ACC112 (cell line): ENCODE measurements around the gene VGLL4.

ENCODE experiments used
- H2AFZ ChIP-seq: fragments of 200-600 bp; sonication (generic); one replicate; pipeline ENCODE4 v1.6.0; 2017; ENCODE audit warnings: antibody characterized with exemption, low read length; ENCODE audit not compliant: unreplicated experiment
- H3K27ac ChIP-seq: fragments of 200-600 bp; sonication (generic); 2 replicates; pipeline ENCODE4 v1.5.1; 2014; ENCODE audit warnings: low read depth, mild to moderate bottlenecking, antibody characterized with exemption, low read length, moderate library complexity
- H3K27me3 ChIP-seq: fragments of 200-600 bp; sonication (generic); 2 replicates; pipeline ENCODE4 v1.6.1; 2014; ENCODE audit warnings: mild to moderate bottlenecking, antibody characterized with exemption, low read length, moderate library complexity, mixed read lengths; ENCODE audit not compliant: insufficient read depth
- H3K36me3 ChIP-seq: fragments of 200-600 bp; sonication (generic); 2 replicates; pipeline ENCODE4 v1.6.1; 2016; ENCODE audit warnings: mild to moderate bottlenecking, antibody characterized with exemption, low read length, moderate library complexity, mixed read lengths; ENCODE audit not compliant: insufficient read depth
- H3K4me1 ChIP-seq: fragments of 200-600 bp; sonication (generic); one replicate; pipeline ENCODE4 v1.6.1; 2016; ENCODE audit warnings: low read length, mixed read lengths; ENCODE audit not compliant: insufficient read depth, unreplicated experiment, control insufficient read depth
- H3K4me3 ChIP-seq: fragments of 200-600 bp; sonication (generic); 2 replicates; pipeline ENCODE4 v1.5.1; 2014; ENCODE audit warnings: mild to moderate bottlenecking, low read depth, low read length
- H3K79me2 ChIP-seq: fragments of 200-600 bp; sonication (generic); one replicate; pipeline ENCODE4 v1.6.0; 2016; ENCODE audit warnings: low read length; ENCODE audit not compliant: control insufficient read depth, unreplicated experiment, insufficient read depth

The VGLL4 gene

DNA sequence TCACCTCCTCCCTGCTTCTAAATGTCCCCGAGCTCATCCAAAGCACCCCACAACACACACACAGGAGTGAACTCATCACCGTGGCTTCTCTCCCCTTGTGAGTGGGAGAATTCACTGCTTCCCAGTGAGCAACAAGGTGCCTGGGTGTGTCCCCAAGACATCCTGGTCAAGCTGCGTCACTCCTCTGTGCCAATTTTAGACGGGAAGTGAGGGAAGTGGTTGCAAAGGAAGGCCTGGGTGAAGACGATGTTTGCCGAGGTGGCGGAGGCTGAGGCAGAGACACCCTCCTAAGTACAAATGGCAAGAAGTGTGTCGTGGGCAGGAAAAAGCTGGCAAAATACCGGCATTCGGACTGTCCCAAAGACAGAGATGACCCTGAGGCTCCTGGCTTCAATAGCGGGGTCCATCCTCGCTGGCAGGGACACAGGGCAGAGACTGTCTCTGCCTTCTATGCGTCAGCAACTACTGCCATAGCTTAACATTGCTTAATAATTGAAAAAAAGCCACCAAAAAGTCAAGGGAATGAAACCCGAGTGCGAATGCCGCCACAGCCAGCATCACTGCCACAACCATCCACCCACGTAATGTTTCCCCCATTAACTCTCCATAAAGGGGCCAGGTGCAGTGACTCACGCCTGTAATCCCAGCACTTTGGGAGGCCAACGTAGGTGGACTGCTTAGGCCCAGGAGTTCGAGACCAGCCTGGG lies 72.8 kb downstream of the VGLL4 start:
- H3K27me3 ChIP-seq: no peaks in the 10 kb centered on the region
- H3K4me1 ChIP-seq: peaks cover 38% of the 10 kb centered on the region
- peaks cover 14% of the 10 kb centered on the region; the same call in 1 of the 2 replicates for H3K36me3 ChIP-seq
- H3K4me3 ChIP-seq: no peak overlapping the region
- H2AFZ ChIP-seq: no peak overlapping the region
- H3K27ac ChIP-seq: peak overlapping the region; percentile 98
- peaks cover 68% of the 10 kb centered on the region for H3K79me2 ChIP-seq

DNA sequence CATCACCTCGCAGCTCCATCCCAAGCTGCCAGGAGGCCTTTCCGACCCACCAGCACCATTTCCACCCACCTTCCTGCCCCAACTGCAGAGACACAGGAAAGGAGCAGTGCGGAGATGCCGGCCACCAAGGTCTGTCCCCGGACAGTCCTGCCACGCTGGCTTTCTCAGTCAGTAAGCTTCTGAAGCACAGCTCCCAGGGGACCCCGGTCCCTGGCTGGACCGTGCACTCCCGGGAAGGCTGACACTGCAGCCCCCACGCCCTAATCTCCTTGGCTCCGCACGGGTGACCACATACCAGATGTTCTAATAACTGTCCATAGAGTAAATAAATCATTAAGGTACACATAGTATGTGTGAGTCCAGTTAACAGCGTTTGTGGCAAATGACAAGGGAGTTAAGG lies 73.5 kb downstream of the VGLL4 start:
- Histone ChIP-seq H3K79me2 (peaks cover 68% of the 10 kb centered on the region), H3K36me3 (peaks cover 18% of the 10 kb centered on the region; the same call in 1 of the 2 replicates)

DNA sequence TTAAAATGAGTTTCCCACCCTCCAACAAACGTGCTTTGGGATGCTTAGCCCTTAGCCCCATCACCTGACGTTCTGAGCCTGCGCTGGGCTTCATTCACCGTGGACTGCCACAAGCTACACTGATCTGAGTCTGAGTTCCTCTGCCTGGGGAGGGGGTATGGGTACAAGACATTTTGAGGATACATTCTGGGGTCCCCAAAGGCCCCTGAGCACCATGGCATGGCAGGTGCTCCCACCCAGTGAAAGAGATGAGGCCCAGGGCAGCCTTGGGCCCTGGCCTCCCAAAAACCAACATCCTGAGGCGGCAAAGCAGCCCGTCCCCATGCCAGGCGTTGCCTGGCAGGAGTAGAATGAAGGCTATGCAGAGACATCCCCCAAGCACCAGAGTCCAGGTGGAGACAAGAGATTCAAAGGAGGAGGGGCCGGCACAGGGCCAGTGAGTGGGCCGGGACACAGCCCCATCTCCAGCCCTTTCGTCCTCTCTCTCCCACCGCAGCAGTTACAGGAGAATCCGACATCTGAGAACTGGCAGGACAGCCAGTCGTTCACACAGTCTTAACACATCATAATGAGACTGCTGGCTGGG lies 74.5 kb downstream of the VGLL4 start:
- peaks cover 18% of the 10 kb centered on the region; the same call in 1 of the 2 replicates for H3K36me3 ChIP-seq
- no peak overlapping the region for H2AFZ ChIP-seq
- H3K4me3 ChIP-seq: peak overlapping the region; percentile 59
- peak overlapping the region; percentile 98 for H3K27ac ChIP-seq
- peaks cover 70% of the 10 kb centered on the region for H3K79me2 ChIP-seq
- peaks cover 38% of the 10 kb centered on the region for H3K4me1 ChIP-seq
- H3K27me3 ChIP-seq: no peaks in the 10 kb centered on the region

More for the DNA sequence above, 73.5 kb downstream of the VGLL4 start:
- Histone ChIP-seq H3K27ac (peak overlapping the region; percentile 98), H3K4me3 (no peak overlapping the region), H2AFZ (no peak overlapping the region), H3K27me3 (no peaks in the 10 kb centered on the region), H3K4me1 (peaks cover 38% of the 10 kb centered on the region)

DNA sequence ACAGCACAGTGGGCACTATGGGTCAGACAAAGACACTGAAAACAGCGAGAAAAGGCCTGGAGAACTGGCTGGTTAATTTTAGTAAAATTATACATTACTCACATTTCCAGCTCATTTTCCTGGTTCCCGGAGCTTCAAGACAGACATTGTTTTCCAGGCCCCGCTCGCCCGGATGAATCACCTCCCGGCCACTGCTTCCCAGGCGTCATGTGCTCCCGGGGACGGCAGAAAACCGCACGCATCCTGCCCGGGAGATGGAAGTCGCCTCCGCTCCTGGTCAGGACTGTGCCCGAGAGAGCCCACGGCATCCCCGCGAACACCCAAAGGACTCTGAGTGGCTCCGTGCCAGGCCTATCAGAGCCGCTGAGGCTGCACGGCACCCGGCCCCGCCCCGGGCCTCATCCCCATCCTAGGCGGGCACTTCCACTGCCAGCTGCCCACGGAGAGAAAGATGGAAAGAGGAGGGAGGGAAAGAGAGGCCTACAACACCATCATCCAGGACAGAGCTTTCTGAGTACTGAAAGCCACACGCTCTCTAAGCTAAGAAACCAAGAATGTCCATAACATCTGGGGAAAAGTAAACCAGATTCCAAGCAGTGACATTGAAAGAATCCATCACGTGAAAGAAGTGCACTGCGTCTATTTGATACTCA lies 75.1 kb downstream of the VGLL4 start:
- H3K27ac ChIP-seq: peak overlapping the region; percentile 98
- peaks cover 18% of the 10 kb centered on the region; the same call in 1 of the 2 replicates for H3K36me3 ChIP-seq
- H2AFZ ChIP-seq: no peak overlapping the region
- H3K4me3 ChIP-seq: peak overlapping the region; percentile 59
- peaks cover 64% of the 10 kb centered on the region for H3K79me2 ChIP-seq
- no peaks in the 10 kb centered on the region for H3K27me3 ChIP-seq
- H3K4me1 ChIP-seq: peaks cover 38% of the 10 kb centered on the region

DNA sequence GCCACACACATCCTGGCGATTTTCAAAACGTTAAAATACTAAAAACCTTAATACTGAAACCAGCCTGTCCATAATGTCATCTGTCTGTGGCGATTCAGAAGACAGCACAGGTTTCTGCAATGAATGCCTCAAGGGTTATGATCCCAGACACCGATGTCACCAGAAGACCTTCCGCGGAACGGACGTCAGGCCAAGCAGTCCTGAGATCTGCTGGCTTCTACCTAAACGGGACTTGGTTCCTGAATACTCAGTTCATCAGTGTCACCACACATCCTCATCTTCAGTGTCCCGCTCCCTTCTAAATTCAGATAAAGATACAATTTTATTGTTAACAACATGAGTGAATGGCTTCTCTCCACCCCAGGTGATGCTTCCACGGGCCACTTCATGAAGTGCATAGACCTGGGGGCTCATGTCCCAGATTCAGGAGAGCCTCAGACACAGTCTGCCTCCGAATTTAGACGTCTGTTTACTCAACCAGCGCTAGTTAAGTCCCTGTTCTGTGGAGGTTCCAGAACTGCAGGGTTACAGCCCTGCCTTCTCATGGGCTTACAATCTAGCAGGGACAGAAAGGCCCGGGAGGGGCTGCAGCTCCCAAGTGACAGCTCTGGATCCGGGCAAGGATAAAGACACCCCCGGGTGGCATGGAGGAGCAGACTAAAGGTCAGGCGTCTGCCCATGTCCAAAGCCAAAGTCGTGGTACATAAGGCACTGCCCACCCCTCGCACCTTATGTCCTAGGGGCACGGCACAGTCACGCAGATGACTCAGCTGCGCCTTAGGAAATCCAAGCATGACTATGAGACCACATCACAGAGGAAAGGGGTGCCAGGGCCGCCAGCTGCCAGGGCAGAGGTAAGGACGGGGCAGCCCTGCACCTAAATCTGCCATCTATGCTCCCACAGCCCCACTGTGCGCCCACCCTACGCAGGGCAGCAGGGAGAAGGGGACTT lies 75.9 kb downstream of the VGLL4 start:
- no peaks in the 10 kb centered on the region for H3K27me3 ChIP-seq
- H2AFZ ChIP-seq: no peak overlapping the region
- H3K27ac ChIP-seq: peak overlapping the region; percentile 98
- H3K79me2 ChIP-seq: peaks cover 69% of the 10 kb centered on the region
- H3K4me3 ChIP-seq: peak overlapping the region; percentile 59
- H3K36me3 ChIP-seq: peaks cover 18% of the 10 kb centered on the region; the same call in 1 of the 2 replicates
- H3K4me1 ChIP-seq: peaks cover 38% of the 10 kb centered on the region

DNA sequence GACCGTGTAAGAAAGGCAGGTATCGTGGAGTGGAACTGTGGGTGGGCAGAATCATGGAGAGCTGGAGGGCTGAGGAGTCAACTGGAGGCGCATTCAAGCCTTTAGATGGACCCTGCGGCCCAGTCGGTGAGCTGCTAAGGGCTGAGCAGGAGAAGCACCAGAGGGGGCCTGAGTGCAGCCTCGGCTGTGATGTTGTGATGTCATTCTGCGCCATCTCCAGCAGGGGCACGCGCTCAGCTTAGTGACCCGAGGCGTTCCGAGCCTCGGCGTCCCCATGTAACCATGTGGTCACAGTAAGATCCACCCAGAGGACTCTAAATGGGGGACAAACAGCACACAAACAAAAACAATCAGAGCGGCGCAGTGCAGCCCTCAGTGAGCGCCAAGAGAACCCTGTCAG lies 76.8 kb downstream of the VGLL4 start:
- Histone ChIP-seq H3K4me3 (no peak overlapping the region), H3K4me1 (peaks cover 38% of the 10 kb centered on the region), H2AFZ (no peak overlapping the region), H3K79me2 (peaks cover 65% of the 10 kb centered on the region), H3K27me3 (no peaks in the 10 kb centered on the region), H3K27ac (peak overlapping the region; percentile 98), H3K36me3 (peaks cover 18% of the 10 kb centered on the region; the same call in 1 of the 2 replicates)

DNA sequence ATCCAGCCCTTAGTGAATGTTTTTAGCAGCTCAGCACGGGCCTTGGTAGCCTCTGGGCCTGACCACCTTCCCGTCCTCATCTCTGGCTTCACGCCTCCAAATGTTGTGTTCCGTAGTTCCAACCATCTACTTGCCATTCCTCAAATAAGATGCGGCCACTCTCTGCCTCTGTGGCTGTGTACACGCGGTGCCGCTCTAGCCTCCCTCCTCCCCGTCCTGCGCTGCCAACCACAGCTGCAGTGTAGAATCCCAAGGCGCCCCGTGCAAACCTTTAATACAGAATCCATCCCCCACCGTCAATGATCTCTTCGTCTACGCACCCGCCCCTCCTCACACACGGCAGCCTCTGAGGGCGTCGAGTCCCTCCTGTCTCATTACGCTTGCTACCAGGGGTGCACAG lies 77.2 kb downstream of the VGLL4 start:
- H3K79me2 ChIP-seq: peaks cover 62% of the 10 kb centered on the region
- H3K27ac ChIP-seq: peak overlapping the region; percentile 98
- H3K36me3 ChIP-seq: peaks cover 18% of the 10 kb centered on the region; the same call in 1 of the 2 replicates
- H3K4me1 ChIP-seq: peaks cover 38% of the 10 kb centered on the region
- no peaks in the 10 kb centered on the region for H3K27me3 ChIP-seq
- H2AFZ ChIP-seq: no peak overlapping the region
- no peak overlapping the region for H3K4me3 ChIP-seq

DNA sequence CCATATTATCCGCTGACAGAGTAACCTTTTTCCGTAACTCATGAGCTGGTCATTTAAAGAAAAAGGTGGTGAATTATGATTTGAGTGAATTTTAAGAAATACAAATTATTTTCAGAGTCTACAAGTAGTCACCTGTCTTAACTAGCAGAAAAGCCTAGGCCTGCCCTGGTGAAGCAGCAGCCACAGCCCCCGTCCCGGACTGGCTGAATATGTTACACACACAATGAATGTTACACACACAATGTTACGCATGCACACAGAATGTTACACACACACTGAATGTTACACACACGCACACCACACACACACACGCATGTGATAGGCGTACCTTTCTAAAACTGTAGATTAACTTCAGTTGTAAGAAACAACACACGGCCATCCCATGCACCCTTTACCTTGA lies 77.8 kb downstream of the VGLL4 start:
- no peak overlapping the region for H3K4me3 ChIP-seq
- no peaks in the 10 kb centered on the region for H3K27me3 ChIP-seq
- H3K79me2 ChIP-seq: peaks cover 60% of the 10 kb centered on the region
- peaks cover 35% of the 10 kb centered on the region for H3K4me1 ChIP-seq
- peaks cover 18% of the 10 kb centered on the region; the same call in 1 of the 2 replicates for H3K36me3 ChIP-seq
- H3K27ac ChIP-seq: no peak overlapping the region
- no peak overlapping the region for H2AFZ ChIP-seq

DNA sequence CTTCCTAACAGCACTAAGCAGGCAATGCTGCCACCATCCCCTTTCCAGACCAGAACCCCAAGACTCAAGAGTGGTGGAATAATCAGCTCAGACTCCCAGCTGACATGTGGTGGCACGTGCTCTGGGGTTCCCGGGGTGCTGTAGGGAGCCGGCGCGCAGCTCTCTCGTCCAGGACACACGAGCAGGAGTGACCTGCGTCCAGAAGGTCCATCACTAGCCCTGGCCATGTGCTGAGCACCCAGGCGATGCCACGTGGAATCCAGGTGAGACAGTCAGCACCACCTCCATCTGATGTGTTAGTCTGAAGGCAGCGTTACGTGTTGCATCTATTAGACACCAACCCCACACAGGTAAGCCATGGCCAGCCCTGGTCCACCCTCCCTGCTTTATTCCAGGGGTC lies 78.2 kb downstream of the VGLL4 start:
- Histone ChIP-seq H3K79me2 (peaks cover 58% of the 10 kb centered on the region), H3K36me3 (peaks cover 18% of the 10 kb centered on the region; the same call in 1 of the 2 replicates), H3K4me1 (peaks cover 30% of the 10 kb centered on the region), H3K27me3 (no peaks in the 10 kb centered on the region), H3K4me3 (no peak overlapping the region), H2AFZ (no peak overlapping the region), H3K27ac (no peak overlapping the region)

DNA sequence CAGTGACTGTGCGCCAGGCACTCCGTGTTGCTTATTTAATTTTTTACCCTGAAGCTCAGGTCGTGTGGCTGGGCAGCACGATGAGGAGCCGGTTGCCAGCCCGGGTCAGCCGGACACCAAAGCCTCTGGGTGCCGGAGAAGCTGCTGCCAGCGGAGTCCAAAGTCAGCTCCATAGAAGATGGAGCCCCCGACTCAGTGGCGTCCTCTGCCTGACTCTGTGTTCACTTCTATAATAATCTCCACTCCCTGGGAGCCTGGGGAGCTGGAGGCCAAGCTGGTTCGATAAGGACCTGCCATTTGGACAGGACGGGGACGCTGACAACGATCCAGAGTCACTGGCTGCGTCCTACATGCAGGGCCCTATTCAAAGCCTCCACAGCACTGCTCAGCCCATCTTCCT lies 78.6 kb downstream of the VGLL4 start:
- Histone ChIP-seq H2AFZ (no peak overlapping the region), H3K79me2 (peaks cover 54% of the 10 kb centered on the region), H3K4me3 (no peak overlapping the region), H3K4me1 (peaks cover 26% of the 10 kb centered on the region), H3K27ac (no peak overlapping the region), H3K27me3 (no peaks in the 10 kb centered on the region), H3K36me3 (peaks cover 18% of the 10 kb centered on the region; the same call in 1 of the 2 replicates)
